MCF 10A (cell line): ENCODE measurements around the gene LRRC40. TPM values are rescaled to one million over a fixed set of nuclear protein-coding genes. Genes with fewer than 3 reads are reported as not detected.

ENCODE experiments used
- BruUV-seq: library from RNA; stranded (reverse); fragments of 400-500 nt; replicated peaks from 2 replicates; lab custom pipeline; 2021; lab: Mats Ljungman, UMichigan
- CTCF ChIA-PET: fragments of 300-600 bp; sonication (Branson Sonifier 250); formaldehyde crosslinking; extraction: SDS; loops from one replicate; lab custom pipeline; 2021; ENCODE audit warnings: antibody characterized with exemption, inconsistent platforms; lab: Yijun Ruan, JAX
- POLR2A ChIA-PET: fragments of 300-600, 350-650 bp; sonication (Branson Sonifier 250); formaldehyde crosslinking; extraction: SDS; loops from one replicate; lab custom pipeline; 2020; ENCODE audit warnings: antibody characterized with exemption, inconsistent platforms; lab: Yijun Ruan, JAX
- DNase-seq: peaks from one replicate; pipeline ENCODE4 v3.0.0-alpha.2; 2018; ENCODE audit not compliant: unreplicated experiment
- H3K27ac Mint-ChIP-seq: one replicate; pipeline ENCODE4 v1.8.0; 2022; ENCODE audit warnings: mild to moderate bottlenecking, low read depth, mixed read lengths; ENCODE audit not compliant: unreplicated experiment
- H3K27me3 Mint-ChIP-seq: one replicate; pipeline ENCODE4 v1.8.0; 2022; ENCODE audit warnings: mixed read lengths; ENCODE audit not compliant: insufficient read depth, unreplicated experiment
- H3K36me3 Mint-ChIP-seq: one replicate; pipeline ENCODE4 v1.8.0; 2022; ENCODE audit warnings: mild to moderate bottlenecking, moderate library complexity, mixed read lengths; ENCODE audit not compliant: insufficient read depth, unreplicated experiment
- H3K4me1 Mint-ChIP-seq: one replicate; pipeline ENCODE4 v1.8.0; 2022; ENCODE audit warnings: mixed read lengths; ENCODE audit not compliant: insufficient read depth, unreplicated experiment
- H3K4me3 Mint-ChIP-seq: one replicate; pipeline ENCODE4 v1.8.0; 2022; ENCODE audit warnings: mild to moderate bottlenecking, moderate library complexity, mixed read lengths; ENCODE audit not compliant: unreplicated experiment
- H3K9me3 Mint-ChIP-seq: one replicate; pipeline ENCODE4 v1.8.0; 2022; ENCODE audit warnings: mixed read lengths; ENCODE audit not compliant: unreplicated experiment
- CTCF ChIP-seq: fragments of 200-600 bp; IDR thresholded peaks from one replicate; pipeline ENCODE4 v1.8.0; 2022; ENCODE audit warnings: antibody characterized with exemption, mild to moderate bottlenecking; ENCODE audit not compliant: unreplicated experiment
- intact Hi-C: fragments of 100-400 bp; cut with micrococcal nuclease; formaldehyde crosslinking; loops from 2 replicates; pipeline ENCODE4 v1.14.1; 2022
- total RNA-seq: library from RNA; stranded (reverse); gene quantifications from 2 replicates; pipeline ENCODE4 v1.2.3, GENCODE V29; 2022

LRRC40 gene
- total RNA-seq, 1 experiment from 2014 or later, result 14.7 TPM

- intact Hi-C loops, result no loop called here
- BruUV-seq, result no TSS peak
- DNase-seq, result no peak
- TF ChIP-seq CTCF, result no peak
- H3K4me3 Mint-ChIP-seq, result no peak overlapping the region
- H3K36me3 Mint-ChIP-seq, result no peaks in the 10 kb centered on the region
- POLR2A ChIA-PET, result interaction anchor here (0.7 kb wide), 1 partner anchor 19 kb away, joined by 3 read pairs; no protein-coding TSS in a partner anchor
- H3K27ac Mint-ChIP-seq, result no peak overlapping the region
- CTCF ChIA-PET, result interaction anchor here (0.5 to 1.5 kb wide), 2 partner anchors 35 to 537 kb away, joined by 3 to 4 read pairs; no protein-coding TSS in a partner anchor
- H3K27me3 Mint-ChIP-seq, result no peaks in the 10 kb centered on the region
- H3K9me3 Mint-ChIP-seq, result no peaks in the 10 kb centered on the region
- peaks cover 6% of the 10 kb centered on the region for H3K4me1 Mint-ChIP-seq
Observed at GRCh38 chr1:70168283-70168682, 37.1 kb downstream of the LRRC40 start.

GRCh38 chr1:70164350-70164749, 41.0 kb downstream of the LRRC40 start:
- Mint-ChIP-seq H3K27me3 (no peaks in the 10 kb centered on the region), H3K27ac (no peak overlapping the region), H3K4me3 (no peak overlapping the region), H3K4me1 (peaks cover 6% of the 10 kb centered on the region), H3K9me3 (no peaks in the 10 kb centered on the region), H3K36me3 (peaks cover 7% of the 10 kb centered on the region)
- intact Hi-C loops, result no loop called here
- ChIA-PET POLR2A (no interaction called here), CTCF (no interaction called here)
- no peak for TF ChIP-seq CTCF
- DNase-seq, result no peak
- BruUV-seq, result no TSS peak

- H3K9me3 Mint-ChIP-seq, result no peaks in the 10 kb centered on the region
- ChIA-PET POLR2A (no interaction called here), CTCF (interaction anchor here (0.6 kb wide), 1 partner anchor 281 kb away, joined by 3 read pairs; no protein-coding TSS in a partner anchor)
- H3K27ac Mint-ChIP-seq, result no peak overlapping the region
- no peaks in the 10 kb centered on the region for H3K27me3 Mint-ChIP-seq
- no peaks in the 10 kb centered on the region for H3K4me1 Mint-ChIP-seq
- DNase-seq, result peak; percentile 11
- H3K4me3 Mint-ChIP-seq, result no peak overlapping the region
- intact Hi-C loops, result no loop called here
- H3K36me3 Mint-ChIP-seq, result peaks cover 18% of the 10 kb centered on the region
- no TSS peak for BruUV-seq
- TF ChIP-seq CTCF, result no peak
Observed at GRCh38 chr1:70156529-70157120, 48.8 kb downstream of the LRRC40 start.

- no TSS peak for BruUV-seq
- CTCF ChIA-PET, result no interaction called here
- POLR2A ChIA-PET, result no interaction called here
Observed at GRCh38 chr1:70153739-70154138, 51.6 kb downstream of the LRRC40 start.

More at GRCh38 chr1:70153739-70154138, 51.6 kb downstream of the LRRC40 start:
- Mint-ChIP-seq H3K27me3 (no peaks in the 10 kb centered on the region), H3K9me3 (no peaks in the 10 kb centered on the region), H3K36me3 (peaks cover 12% of the 10 kb centered on the region), H3K4me3 (no peak overlapping the region), H3K27ac (no peak overlapping the region), H3K4me1 (no peaks in the 10 kb centered on the region)
- intact Hi-C loops, result no loop called here
- no peak for DNase-seq
- no peak for TF ChIP-seq CTCF
